ENCODE measurements around the gene SCN10A.

DNA sequence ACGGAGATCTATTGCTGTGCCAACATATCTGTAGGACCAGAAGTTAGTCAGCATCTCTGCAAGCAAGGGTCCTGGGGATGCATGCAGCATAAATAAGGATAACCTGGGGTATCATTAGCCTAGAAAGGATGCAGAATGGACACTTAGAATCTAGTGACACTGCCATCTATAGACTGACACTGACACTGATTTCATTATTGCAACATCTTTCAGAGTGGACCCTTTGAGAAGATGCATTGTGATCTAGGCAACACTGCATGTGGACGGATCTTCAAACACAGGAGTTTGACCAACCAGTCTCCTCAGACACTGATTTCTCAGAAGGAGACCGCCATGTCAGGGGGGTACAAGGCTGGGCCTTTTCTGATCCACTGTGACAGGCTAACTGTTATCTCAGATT lies 52.4 kb downstream of the SCN10A start:
- TF ChIP-seq TARDBP (IDR thresholded peaks at IDR 0.05) = no peak
- no peak for TF ChIP-seq TAF1 (IDR thresholded peaks at IDR 0.05; ENCODE audit: control insufficient read depth, extremely low read depth, insufficient read depth, low read length, severe bottlenecking)
